Renal pelvis (tissue), 4 donors: ENCODE results near the gene HHLA2. TPM values are rescaled to one million over a fixed set of nuclear protein-coding genes. Genes with fewer than 3 reads are reported as not detected.

Source experiments
- DNase-seq: peaks from one replicate; pipeline ENCODE4 v3.0.0-alpha.2; 2013
- polyA plus RNA-seq, 3 donors: library from polyadenylated mRNA; unstranded; fragments of 120-200 nt; gene quantifications; one replicate each; pipeline ENCODE4 v1.2.1, GENCODE V29; 2013; ENCODE audit not compliant: insufficient read length in 3 of 3

Gene HHLA2
- polyA plus RNA-seq, 3 donors: 11.0 to 16.5 (median 16.3) TPM

- DNase-seq: no peak
These were observed 124.6 kb downstream of the HHLA2 start for GRCh38 chr3:108420926-108421325.

Other genes with a start within 250 kb of the HHLA2 start
- gene CD47, start 205.5 kb upstream of the HHLA2 start, polyA plus RNA-seq: 10 to 100 TPM; 45.0 to 64.9 (median 55.3) TPM
- gene IFT57, start 74.1 kb upstream of the HHLA2 start, polyA plus RNA-seq: 10 to 100 TPM; 84.2 to 90.8 (median 90.6) TPM
- gene MYH15, start 214.0 kb downstream of the HHLA2 start, polyA plus RNA-seq: under 1 TPM; 0.27 to 0.55 (median 0.53) TPM